ENCODE measurements around the gene NEK2.
"Not testable (repeated sequence)": the region's sequence is repeated elsewhere in the genome, so short reads cannot be mapped to it uniquely, and the experiment has no call there.

The NEK2 gene

GRCh38 chr1:211632117-211632807 lies 43.2 kb downstream of the NEK2 start:
- DNase-seq = no peak

- DNase-seq = no peak
These were observed 44.3 kb downstream of the NEK2 start for GRCh38 chr1:211631168-211631567.

GRCh38 chr1:211630236-211631081 lies 45.0 kb downstream of the NEK2 start:
- DNase-seq = peak; percentile 81

- no peak for DNase-seq
These were observed 47.0 kb downstream of the NEK2 start for GRCh38 chr1:211628417-211628816.

GRCh38 chr1:211627259-211627658 lies 48.2 kb downstream of the NEK2 start:
- no peak for DNase-seq

GRCh38 chr1:211625866-211626265 lies 49.6 kb downstream of the NEK2 start:
- not testable (repeated sequence) for DNase-seq

GRCh38 chr1:211625040-211625439 lies 50.4 kb downstream of the NEK2 start:
- DNase-seq = no peak

GRCh38 chr1:211623515-211623914 lies 51.9 kb downstream of the NEK2 start:
- DNase-seq = no peak

GRCh38 chr1:211621447-211622198 lies 53.8 kb downstream of the NEK2 start:
- DNase-seq = no peak

- no peak for DNase-seq
These were observed 55.3 kb downstream of the NEK2 start for GRCh38 chr1:211620097-211620496.

- DNase-seq = no peak
These were observed 56.1 kb downstream of the NEK2 start for GRCh38 chr1:211619033-211619996.

GRCh38 chr1:211616965-211617297 lies 58.5 kb downstream of the NEK2 start:
- DNase-seq = no peak

- no peak for DNase-seq
These were observed 59.0 kb downstream of the NEK2 start for GRCh38 chr1:211616231-211616964.

- no peak for DNase-seq
These were observed 60.8 kb downstream of the NEK2 start for GRCh38 chr1:211614615-211615014.

- no peak for DNase-seq
These were observed 61.5 kb downstream of the NEK2 start for GRCh38 chr1:211613951-211614350.

- no peak for DNase-seq
These were observed 62.1 kb downstream of the NEK2 start for GRCh38 chr1:211613108-211613947.

- no peak for DNase-seq
These were observed 62.7 kb downstream of the NEK2 start for GRCh38 chr1:211612786-211613107.

Data from NCI-H2227 treated with DMSO at 0.1 percent for 48 hours (cell line).